ENCODE measurements around the gene PCDHA13. TPM values are rescaled to one million over a fixed set of nuclear protein-coding genes. Genes with fewer than 3 reads are reported as not detected.
"Not testable (repeated sequence)": the region's sequence is repeated elsewhere in the genome, so short reads cannot be mapped to it uniquely, and the experiment has no call there.

Gene PCDHA13
- total RNA-seq, 1 donor from 2014 or later = not detected

DNA sequence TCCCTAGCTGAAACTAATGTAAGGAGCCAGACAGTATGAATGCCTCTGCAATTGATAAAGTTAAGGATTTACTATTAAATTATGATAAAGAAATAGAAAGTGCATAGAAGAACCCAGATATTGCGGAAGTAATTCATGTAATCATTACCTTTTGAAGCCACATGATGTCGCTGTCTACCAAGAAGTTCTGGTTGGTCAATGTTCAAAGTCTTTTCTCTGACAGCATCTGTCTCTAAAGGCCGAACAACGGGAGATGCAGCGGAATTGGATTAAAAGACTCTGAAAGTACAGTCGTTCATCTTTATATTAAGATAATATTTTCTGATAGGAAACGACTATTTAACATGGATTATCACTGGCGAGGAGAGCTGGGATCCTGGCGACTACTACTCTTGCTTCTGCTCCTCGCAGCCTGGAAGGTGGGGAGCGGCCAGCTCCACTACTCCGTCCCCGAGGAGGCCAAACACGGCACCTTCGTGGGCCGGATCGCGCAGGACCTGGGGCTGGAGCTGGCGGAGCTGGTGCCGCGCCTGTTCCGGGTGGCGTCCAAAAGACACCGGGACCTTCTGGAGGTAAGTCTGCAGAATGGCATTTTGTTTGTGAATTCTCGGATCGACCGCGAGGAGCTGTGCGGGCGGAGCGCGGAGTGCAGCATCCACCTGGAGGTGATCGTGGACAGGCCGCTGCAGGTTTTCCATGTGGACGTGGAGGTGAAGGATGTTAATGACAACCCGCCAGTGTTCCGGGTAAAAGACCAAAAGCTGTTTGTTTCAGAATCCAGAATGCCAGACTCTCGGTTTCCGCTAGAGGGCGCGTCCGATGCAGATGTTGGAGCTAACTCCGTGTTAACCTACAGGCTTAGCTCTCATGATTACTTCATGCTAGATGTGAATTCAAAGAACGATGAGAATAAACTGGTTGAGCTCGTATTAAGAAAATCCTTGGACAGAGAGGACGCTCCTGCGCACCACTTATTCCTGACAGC is 40.7 kb upstream of the PCDHA13 start, which contains the start of gene PCDHA8:
TSS of gene PCDHA8 (plus strand) at position 210 of the 985 bp plus-strand sequence. CDS start at position 345, 135 bp downstream.
- Histone ChIP-seq H3K9me3 (peaks cover 13% of the 10 kb centered on the region), H3K27ac (no peak within 1 kb of the TSS), H3K4me3 (no peak within 1 kb of the TSS), H3K4me1 (no peaks in the 10 kb centered on the region), H3K36me3 (no peaks in the 10 kb centered on the region), H3K27me3 (no peaks in the 10 kb centered on the region)
- intact Hi-C loops (cut with DNase I) = no loop called here
- no peak for TF ChIP-seq POLR2A (IDR thresholded peaks at IDR 0.05)
- no peak for TF ChIP-seq POLR2AphosphoS5 (IDR thresholded peaks at IDR 0.05; ENCODE audit: insufficient read depth in 1 of 2, low read depth in 1 of 2)
- TF ChIP-seq, protein P1, sequence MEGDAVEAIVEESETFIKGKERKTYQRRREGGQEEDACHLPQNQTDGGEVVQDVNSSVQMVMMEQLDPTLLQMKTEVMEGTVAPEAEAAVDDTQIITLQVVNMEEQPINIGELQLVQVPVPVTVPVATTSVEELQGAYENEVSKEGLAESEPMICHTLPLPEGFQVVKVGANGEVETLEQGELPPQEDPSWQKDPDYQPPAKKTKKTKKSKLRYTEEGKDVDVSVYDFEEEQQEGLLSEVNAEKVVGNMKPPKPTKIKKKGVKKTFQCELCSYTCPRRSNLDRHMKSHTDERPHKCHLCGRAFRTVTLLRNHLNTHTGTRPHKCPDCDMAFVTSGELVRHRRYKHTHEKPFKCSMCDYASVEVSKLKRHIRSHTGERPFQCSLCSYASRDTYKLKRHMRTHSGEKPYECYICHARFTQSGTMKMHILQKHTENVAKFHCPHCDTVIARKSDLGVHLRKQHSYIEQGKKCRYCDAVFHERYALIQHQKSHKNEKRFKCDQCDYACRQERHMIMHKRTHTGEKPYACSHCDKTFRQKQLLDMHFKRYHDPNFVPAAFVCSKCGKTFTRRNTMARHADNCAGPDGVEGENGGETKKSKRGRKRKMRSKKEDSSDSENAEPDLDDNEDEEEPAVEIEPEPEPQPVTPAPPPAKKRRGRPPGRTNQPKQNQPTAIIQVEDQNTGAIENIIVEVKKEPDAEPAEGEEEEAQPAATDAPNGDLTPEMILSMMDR (IDR thresholded peaks at IDR 0.05) = no peak
- DNase-seq (ENCODE audit: extremely low spot score in 2 of 2) = no peak

DNA sequence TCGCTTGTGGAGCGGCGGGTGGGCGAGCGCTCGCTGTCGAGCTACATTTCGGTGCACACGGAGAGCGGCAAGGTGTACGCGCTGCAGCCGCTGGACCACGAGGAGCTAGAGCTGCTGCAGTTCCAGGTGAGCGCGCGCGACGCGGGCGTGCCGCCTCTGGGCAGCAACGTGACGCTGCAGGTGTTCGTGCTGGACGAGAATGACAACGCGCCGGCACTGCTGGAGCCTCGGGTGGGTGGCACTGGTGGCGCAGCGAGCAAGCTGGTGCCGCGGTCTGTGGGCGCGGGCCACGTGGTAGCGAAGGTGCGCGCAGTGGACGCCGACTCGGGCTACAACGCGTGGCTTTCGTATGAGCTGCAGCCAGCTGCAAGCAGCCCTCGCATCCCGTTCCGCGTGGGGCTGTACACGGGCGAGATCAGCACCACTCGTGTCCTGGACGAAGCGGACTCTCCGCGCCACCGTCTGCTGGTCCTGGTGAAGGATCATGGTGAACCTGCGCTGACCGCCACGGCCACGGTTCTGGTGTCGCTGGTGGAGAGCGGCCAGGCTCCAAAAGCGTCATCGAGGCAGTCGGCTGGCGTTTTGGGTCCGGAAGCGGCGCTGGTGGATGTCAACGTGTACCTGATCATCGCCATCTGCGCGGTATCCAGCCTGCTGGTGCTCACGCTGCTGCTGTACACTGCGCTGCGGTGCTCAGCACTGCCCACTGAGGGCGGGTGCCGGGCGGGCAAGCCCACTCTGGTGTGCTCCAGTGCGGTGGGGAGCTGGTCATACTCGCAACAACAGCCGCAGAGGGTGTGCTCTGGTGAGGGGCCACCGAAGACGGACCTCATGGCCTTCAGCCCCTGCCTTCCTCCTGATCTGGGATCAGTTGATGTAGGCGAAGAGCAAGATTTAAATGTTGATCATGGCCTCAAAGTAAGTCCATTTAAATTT is 38.9 kb upstream of the PCDHA13 start:
- Histone ChIP-seq H3K4me1 (no peaks in the 10 kb centered on the region), H3K9me3 (peaks cover 13% of the 10 kb centered on the region), H3K27me3 (no peaks in the 10 kb centered on the region), H3K4me3 (no peak overlapping the region), H3K27ac (no peak overlapping the region), H3K36me3 (no peaks in the 10 kb centered on the region)
- intact Hi-C loops (cut with DNase I) = no loop called here
- TF ChIP-seq, protein P1 (IDR thresholded peaks at IDR 0.05) = no peak
- TF ChIP-seq POLR2AphosphoS5 (IDR thresholded peaks at IDR 0.05; ENCODE audit: insufficient read depth in 1 of 2, low read depth in 1 of 2) (no peak), POLR2A (IDR thresholded peaks at IDR 0.05) (no peak)
- peak in 1 of 2 donors; percentile 77 for DNase-seq (ENCODE audit: extremely low spot score in 2 of 2)

DNA sequence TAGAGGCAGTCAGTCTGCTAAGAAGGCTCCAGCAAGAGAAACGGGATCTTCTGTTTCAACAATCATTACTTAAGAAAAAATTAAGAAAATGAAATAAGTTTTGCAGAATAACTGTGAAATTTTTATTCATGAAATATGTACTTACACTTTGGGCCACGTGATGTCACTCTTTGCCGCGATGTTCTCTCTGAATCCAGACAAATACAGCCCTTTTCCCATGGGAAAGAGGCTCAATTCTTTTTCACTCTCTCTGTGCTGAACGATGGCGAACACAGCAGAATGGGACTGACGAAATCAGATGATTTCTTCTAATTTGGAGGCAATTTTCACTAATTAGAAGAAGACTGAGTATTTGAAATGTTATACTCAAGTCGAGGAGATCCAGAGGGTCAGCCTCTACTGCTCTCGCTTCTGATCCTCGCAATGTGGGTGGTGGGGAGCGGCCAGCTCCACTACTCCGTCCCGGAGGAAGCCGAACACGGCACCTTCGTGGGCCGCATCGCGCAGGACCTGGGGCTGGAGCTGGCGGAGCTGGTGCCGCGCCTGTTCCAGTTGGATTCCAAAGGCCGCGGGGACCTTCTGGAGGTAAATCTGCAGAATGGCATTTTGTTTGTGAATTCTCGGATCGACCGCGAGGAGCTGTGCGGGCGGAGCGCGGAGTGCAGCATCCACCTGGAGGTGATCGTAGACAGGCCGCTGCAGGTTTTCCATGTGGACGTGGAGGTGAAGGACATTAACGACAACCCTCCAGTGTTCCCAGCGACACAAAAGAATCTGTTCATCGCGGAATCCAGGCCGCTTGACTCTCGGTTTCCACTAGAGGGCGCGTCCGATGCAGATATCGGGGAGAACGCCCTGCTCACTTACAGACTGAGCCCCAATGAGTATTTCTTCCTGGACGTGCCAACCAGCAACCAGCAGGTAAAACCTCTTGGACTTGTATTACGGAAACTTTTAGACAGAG is 33.5 kb upstream of the PCDHA13 start, which contains the start of gene PCDHA9:
TSS of gene PCDHA9 (plus strand) at position 244 of the 964 bp plus-strand sequence. CDS start at position 358, 114 bp downstream.
- H3K4me1 ChIP-seq; H3K9me3 ChIP-seq; H3K4me3 ChIP-seq; intact Hi-C loops (cut with DNase I); H3K27me3 ChIP-seq; H3K27ac ChIP-seq; DNase-seq (ENCODE audit: extremely low spot score in 2 of 2); H3K36me3 ChIP-seq: not testable (repeated sequence)

DNA sequence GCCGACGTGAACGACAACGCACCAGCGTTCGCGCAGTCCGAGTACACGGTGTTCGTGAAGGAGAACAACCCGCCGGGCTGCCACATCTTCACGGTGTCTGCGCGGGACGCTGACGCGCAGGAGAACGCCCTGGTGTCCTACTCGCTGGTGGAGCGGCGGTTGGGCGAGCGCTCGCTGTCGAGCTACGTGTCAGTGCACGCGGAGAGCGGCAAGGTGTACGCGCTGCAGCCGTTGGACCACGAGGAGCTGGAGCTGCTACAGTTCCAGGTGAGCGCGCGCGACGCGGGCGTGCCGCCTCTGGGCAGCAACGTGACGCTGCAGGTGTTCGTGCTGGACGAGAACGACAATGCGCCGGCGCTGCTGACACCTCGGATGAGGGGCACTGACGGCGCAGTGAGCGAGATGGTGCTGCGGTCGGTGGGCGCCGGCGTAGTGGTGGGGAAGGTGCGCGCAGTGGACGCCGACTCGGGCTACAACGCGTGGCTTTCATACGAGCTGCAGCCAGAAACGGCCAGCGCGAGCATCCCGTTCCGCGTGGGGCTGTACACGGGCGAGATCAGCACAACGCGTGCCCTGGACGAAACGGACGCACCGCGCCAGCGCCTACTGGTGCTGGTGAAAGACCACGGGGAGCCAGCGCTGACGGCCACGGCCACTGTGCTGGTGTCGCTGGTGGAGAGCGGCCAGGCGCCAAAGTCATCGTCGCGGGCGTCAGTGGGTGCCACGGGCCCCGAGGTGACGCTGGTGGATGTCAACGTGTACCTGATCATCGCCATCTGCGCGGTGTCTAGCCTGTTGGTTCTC is 31.9 kb upstream of the PCDHA13 start:
- DNase-seq (ENCODE audit: extremely low spot score in 2 of 2); H3K36me3 ChIP-seq; H3K27me3 ChIP-seq; H3K4me3 ChIP-seq; H3K27ac ChIP-seq; intact Hi-C loops (cut with DNase I); H3K9me3 ChIP-seq; H3K4me1 ChIP-seq: not testable (repeated sequence)

Data from vagina (tissue), 2 donors.